ENCODE data around the gene TNNT3.

Gene TNNT3

DNA sequence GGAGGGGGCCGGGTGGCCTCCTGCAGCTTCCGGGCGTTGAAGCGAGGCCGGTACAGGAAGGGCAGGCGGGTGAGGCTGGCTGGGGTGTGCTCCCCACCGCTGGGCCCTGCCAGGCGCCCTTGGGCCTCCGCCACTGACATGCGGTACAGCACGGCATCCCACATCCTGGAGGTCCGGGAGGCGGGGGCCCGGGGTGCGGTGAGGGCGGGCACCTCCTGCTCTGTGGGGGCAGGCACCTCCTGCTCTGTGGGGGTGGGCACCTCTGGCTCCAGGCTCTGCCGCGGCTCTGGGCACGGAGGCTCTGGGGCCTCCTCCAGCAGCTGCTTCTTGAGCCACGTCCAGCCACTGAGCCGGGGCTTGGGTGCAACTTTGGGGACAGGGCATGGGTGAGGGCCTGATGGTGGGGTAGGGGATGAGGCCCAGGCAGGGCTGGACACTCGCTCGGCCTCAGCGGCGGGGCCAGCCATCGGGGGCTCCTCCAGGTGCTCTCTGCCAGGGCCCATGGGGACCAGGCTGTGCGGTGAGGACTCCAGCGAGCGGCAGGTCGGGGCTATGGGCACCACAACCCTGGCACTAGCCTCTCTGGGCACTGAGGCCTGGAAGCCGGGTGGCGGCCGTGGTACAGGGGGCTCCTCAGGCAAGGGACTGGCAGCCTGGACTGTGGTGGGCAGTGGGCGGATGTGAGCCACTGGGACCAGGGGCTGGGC, 30.1 kb upstream of the TNNT3 start:
- Mint-ChIP-seq H3K27ac (peak overlapping the region; percentile 49), H3K4me3 (peak overlapping the region; percentile 19), H3K4me1 (peaks cover 30% of the 10 kb centered on the region), H3K9me3 (no peaks in the 10 kb centered on the region), H3K27me3 (no peaks in the 10 kb centered on the region), H3K36me3 (peaks cover 2% of the 10 kb centered on the region)

DNA sequence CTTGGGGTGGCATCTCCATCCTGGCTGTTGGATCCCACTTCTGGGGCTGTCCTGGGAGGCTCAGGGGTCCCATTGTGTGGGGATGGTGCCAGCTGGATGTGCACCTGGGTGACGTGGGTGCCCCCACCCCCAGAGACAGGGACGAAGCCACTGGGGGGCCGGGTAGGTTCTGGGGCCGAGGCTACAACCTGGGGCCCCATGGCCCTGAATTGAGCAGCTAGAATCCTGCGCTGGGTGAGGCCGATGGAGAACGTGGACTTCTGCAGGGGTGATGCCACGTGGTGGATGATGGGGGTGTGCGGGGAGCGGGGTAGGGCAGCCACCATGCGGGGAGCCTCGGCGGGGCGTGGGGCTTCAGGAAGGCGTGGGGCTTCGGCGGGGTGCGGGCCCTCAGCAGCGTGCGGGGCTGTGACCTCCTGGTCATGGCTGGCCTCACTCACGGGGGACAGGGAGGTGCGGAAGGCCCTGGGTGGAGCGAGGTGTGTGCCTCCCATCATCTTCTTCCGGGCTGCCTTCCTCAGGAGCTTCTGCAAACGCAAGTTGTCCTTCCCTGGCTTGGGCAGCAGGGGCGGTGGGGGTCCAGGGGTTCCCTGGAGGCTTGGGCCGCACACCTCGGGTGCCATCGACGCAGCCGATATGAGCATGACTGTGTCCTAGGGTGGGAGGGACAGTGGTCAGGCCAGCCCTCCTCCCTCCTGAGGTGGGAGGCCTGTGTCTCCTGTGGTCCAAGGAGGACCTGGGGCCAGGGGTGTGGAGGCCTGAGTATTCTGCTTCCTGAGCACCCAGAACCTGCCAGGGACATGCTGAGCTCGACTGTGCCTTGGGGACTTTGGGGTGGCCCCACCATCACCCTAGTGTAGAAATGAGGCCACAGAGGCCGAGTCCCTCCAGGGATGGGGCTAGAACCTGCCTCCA, 29.3 kb upstream of the TNNT3 start:
- Mint-ChIP-seq H3K4me1 (peaks cover 30% of the 10 kb centered on the region), H3K4me3 (peak overlapping the region; percentile 45), H3K27ac (peak overlapping the region; percentile 42), H3K27me3 (no peaks in the 10 kb centered on the region), H3K36me3 (peaks cover 2% of the 10 kb centered on the region), H3K9me3 (no peaks in the 10 kb centered on the region)

DNA sequence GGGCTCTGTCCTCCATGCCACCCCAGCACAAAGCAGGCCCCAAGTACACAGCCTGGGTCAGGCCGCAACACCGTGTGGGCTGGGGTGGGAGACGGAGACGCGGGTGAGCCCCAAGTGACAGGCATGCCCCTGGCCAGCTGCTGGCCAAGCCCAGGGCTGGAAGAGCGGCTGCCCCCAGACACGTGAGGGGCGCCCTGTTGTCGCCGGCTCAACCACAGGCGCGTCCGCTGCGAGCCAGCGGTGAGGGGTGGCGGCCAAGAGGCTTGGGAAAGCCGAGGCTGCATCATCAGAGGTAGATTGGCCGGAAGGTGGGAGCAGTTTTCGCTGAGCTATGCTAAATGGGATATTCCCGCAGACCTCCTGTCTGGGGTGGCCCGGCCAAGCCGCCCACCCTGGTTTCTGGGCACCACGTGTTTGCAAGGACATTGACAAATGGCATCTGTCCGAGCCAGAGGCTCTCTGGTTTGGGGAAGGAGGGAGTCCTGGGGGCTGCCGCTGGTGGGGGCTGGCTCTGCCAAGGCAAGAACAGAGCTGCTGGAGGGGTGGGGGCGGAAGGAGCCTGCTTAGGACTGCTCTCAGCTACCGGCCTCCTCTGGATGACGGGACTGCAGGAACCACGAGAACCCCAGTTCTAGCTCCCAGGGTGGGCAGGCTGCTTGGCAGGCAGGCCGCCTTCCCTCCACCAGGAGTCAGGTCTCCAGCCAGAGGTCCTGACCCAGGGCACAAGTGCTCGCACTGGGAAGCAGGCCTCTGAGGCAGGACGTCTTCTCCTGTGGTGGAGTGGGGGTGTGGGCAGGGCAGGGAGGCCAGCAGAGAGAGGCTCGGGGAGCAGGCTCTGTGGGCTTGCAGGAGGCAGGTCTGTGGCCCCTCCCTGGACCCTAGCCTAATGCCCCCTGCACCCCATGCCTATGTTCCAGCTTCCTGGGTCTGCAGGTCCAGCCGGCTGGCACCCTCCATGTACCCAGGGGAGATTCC, 28.4 kb upstream of the TNNT3 start:
- peak overlapping the region; percentile 42 for H3K27ac Mint-ChIP-seq
- no peaks in the 10 kb centered on the region for H3K27me3 Mint-ChIP-seq
- H3K4me3 Mint-ChIP-seq = peak overlapping the region; percentile 58

DNA sequence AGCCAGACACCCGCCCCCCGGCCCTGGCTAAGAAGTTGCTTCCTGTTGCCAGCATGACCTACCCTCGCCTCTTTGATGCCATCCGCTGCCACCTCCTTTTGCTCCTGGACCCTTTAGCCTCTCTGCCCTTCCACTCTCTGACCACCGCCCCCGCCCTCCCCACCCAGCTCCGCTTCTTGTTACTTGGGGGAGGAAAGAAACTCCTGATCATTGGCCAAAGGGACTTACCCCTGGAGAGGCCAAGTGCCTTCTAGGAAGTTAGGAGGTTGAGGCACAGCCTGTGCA, 27.7 kb upstream of the TNNT3 start, which contains the start of gene PRR33:
Gene PRR33, minus strand, starts transcription at position 65 of the 285 bp plus-strand sequence. CDS start 1,311 bp downstream, outside the sequence.
- Mint-ChIP-seq H3K27me3 (no peaks in the 10 kb centered on the region), H3K9me3 (no peaks in the 10 kb centered on the region), H3K27ac (peak within 1 kb of the TSS; percentile 17), H3K4me1 (peaks cover 30% of the 10 kb centered on the region), H3K4me3 (peak within 1 kb of the TSS; percentile 58), H3K36me3 (peaks cover 2% of the 10 kb centered on the region)

More for the DNA sequence above, 28.4 kb upstream of the TNNT3 start:
- no peaks in the 10 kb centered on the region for H3K9me3 Mint-ChIP-seq
- H3K36me3 Mint-ChIP-seq = peaks cover 2% of the 10 kb centered on the region
- H3K4me1 Mint-ChIP-seq = peaks cover 30% of the 10 kb centered on the region

DNA sequence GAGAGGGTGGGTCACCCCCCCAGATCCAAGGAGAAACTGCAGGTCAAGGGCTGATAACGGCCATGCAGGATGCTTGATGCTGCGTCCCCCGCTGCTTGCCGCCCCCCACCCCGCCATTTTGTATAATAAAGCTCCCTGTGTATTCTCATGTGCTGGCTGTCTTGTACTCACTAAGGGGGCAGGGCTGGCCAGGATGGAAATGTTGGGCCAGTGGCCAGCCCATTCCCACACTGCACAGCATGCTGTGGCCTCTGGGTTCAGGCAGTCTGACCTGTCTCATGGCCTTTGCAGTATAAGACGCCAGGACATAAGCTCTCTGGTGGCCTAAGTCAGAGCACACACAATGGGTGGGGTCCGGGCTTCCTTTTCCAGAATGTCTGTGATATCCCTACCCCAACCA, 27.4 kb upstream of the TNNT3 start:
- peaks cover 2% of the 10 kb centered on the region for H3K36me3 Mint-ChIP-seq
- peaks cover 30% of the 10 kb centered on the region for H3K4me1 Mint-ChIP-seq
- no peaks in the 10 kb centered on the region for H3K27me3 Mint-ChIP-seq
- no peak overlapping the region for H3K27ac Mint-ChIP-seq
- H3K4me3 Mint-ChIP-seq = no peak overlapping the region
- no peaks in the 10 kb centered on the region for H3K9me3 Mint-ChIP-seq

DNA sequence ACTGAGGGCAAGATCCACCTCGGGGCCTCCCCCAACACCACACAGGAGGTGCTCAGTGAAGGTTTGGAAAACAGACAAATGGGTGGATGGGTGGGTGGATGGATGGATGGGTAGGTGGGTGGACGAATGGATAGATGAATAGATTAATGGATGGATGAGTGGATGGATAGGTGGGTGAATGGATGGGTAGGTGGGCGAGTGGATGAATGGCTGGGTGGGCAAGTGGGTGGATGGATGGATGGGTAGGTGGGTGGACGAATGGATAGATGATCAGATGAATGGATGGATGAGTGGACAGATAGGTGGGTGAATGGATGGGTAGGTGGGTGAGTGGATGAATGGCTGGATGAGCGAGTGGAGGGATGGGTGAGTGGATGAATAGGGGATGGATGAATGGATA, 26.9 kb upstream of the TNNT3 start:
- H3K4me3 Mint-ChIP-seq = no peak overlapping the region
- H3K9me3 Mint-ChIP-seq = no peaks in the 10 kb centered on the region
- H3K4me1 Mint-ChIP-seq = peaks cover 30% of the 10 kb centered on the region
- H3K27ac Mint-ChIP-seq = no peak overlapping the region
- peaks cover 2% of the 10 kb centered on the region for H3K36me3 Mint-ChIP-seq
- no peaks in the 10 kb centered on the region for H3K27me3 Mint-ChIP-seq

DNA sequence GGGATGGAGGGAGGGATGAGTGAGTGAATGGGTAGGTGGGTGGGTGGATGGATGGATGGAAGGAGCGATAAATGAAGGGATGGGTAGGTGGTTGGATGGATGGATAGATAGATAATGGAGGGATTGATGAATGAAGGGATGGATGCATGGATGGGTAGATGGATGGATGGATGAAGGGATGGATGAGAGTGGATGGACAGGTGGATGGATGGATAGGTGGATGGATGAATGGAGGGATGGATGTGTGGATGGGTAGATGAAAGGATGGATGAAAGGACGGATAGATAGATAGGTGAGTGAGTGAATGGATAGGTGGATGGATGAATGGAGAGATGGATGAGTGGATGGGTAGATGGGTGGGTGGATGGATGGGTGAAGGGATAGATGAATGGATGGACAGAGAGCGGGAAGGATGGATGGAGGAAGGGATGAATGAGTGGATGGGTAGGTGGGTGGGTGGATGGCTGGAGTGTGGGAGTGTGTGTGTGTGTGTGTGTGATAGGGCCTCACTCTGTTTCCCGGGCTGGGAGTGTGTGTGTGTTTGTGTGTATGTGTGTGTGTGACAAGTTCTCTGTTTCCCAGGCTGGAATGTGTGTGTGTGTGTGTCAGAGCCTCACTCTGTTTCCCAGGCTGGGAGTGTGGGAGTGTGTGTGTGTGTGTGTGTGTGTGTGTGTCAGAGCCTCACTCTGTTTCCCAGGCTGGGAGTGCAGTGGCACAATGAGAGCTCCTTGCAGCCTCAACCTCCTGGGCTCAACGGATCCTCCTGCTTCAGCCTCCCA, 25.7 kb upstream of the TNNT3 start:
- peak overlapping the region; percentile 2 for H3K27ac Mint-ChIP-seq
- H3K4me1 Mint-ChIP-seq = peaks cover 24% of the 10 kb centered on the region
- peaks cover 2% of the 10 kb centered on the region for H3K36me3 Mint-ChIP-seq

DNA sequence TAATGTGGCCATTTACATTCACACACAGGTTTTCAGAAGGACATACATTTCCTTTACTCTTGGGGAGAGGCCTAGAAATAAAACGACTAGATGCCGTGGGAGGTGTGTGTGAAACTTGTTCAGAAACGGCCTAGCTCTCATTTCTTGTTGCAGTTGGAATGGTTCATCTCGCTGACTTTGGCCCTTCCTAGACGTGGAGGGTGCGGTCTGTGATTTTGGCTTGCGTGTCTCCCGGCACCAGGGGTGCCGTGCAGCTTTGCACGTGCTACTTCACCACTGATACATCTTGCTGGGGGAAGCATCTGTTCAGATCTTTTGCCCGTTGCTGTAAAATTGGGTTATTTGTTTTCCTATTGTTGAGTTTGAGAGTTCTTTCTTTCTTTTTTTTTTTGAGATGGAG, 24.7 kb upstream of the TNNT3 start:
- Mint-ChIP-seq H3K27me3 (no peaks in the 10 kb centered on the region), H3K4me3 (no peak overlapping the region), H3K9me3 (no peaks in the 10 kb centered on the region), H3K27ac (no peak overlapping the region), H3K4me1 (peaks cover 21% of the 10 kb centered on the region), H3K36me3 (peaks cover 2% of the 10 kb centered on the region)

More for the DNA sequence above, 25.7 kb upstream of the TNNT3 start:
- H3K9me3 Mint-ChIP-seq = no peaks in the 10 kb centered on the region
- no peak overlapping the region for H3K4me3 Mint-ChIP-seq
- no peaks in the 10 kb centered on the region for H3K27me3 Mint-ChIP-seq

DNA sequence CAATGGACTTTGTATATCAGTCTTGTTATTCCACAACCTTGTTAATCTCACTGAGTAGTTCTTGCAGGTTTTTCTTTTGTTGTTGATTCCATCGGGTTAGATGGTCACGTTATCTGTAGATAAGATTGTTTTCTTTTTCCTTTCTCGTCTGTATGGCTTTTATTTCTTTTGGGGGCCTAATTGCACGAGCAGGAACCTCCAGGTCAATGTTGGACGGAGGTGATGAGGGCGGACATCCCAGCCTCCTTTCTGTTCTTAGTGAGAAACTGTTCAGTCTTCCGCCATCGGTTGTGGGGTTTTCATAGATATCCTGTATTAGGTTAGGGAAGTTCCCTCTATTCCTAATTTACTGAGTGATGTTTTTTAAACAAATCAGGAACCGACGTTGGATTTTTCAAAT, 23.0 kb upstream of the TNNT3 start:
- Mint-ChIP-seq H3K4me3 (no peak overlapping the region), H3K27ac (no peak overlapping the region)

DNA sequence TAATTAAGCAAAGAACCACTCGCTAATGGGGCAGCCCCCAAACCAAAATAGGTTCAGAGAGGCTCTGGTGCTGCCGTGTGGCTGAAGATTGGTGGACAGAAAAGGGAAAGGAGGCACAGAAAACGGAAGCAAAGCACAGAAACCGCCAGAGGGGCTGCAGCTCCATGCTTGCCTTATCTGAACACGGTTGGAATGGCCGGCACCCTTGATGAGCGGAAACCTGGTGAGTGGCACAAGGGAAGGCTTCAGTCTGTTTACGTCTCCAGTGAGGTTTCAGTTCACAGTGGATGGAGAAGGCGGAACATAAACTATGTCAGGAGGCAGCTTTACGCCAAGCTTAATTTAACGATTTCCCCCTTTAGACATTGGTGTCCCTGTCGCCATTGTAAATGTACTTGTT, 22.6 kb upstream of the TNNT3 start:
- H3K9me3 Mint-ChIP-seq = no peaks in the 10 kb centered on the region
- H3K4me3 Mint-ChIP-seq = no peak overlapping the region

More for the DNA sequence above, 23.0 kb upstream of the TNNT3 start:
- Mint-ChIP-seq H3K36me3 (peaks cover 2% of the 10 kb centered on the region), H3K27me3 (no peaks in the 10 kb centered on the region), H3K4me1 (peaks cover 16% of the 10 kb centered on the region), H3K9me3 (no peaks in the 10 kb centered on the region)

DNA sequence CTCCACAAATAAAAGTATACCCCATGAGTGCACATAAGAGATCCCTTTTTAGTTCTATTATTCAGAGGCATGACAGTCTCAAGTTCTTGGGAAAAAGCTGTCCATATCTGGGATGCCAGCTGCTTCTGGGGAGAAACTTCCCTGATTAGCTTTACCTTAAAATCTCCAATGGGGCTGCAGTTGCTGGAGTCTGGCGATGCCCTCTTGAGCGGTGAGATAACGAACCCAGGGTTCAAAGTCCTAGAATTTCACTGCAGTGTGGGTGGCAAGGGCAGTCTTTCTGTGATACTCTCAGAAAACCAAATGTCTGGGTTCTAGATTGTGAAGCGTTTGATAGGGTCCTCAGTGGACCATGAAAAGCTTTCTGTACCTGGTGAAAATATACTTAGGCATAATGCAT, 20.4 kb upstream of the TNNT3 start:
- Mint-ChIP-seq H3K4me3 (no peak overlapping the region), H3K36me3 (no peaks in the 10 kb centered on the region), H3K27me3 (no peaks in the 10 kb centered on the region), H3K4me1 (no peaks in the 10 kb centered on the region), H3K9me3 (no peaks in the 10 kb centered on the region), H3K27ac (no peak overlapping the region)

More for the DNA sequence above, 22.6 kb upstream of the TNNT3 start:
- Mint-ChIP-seq H3K27me3 (no peaks in the 10 kb centered on the region), H3K36me3 (peaks cover 2% of the 10 kb centered on the region), H3K27ac (no peak overlapping the region), H3K4me1 (peaks cover 14% of the 10 kb centered on the region)

DNA sequence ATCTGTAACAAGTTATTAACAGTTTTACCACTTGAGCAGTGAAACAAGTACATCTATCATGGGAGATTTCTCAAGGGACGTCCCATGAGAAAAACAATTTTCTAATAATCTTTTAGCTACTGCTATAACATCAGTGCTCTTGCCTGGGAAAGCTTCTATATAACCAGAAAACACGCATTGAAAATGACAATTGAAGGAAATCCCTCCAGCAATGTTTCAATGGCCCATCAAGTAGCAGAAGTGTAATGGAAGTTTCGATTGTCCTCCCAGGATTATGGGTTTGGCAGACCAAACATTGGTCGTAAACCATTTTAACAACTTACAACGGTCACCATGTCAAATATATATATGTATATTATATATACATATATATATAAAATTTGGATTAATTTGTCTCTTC, 19.8 kb upstream of the TNNT3 start:
- Mint-ChIP-seq H3K9me3 (no peaks in the 10 kb centered on the region), H3K27ac (no peak overlapping the region), H3K4me3 (no peak overlapping the region), H3K27me3 (no peaks in the 10 kb centered on the region), H3K4me1 (no peaks in the 10 kb centered on the region), H3K36me3 (no peaks in the 10 kb centered on the region)

DNA sequence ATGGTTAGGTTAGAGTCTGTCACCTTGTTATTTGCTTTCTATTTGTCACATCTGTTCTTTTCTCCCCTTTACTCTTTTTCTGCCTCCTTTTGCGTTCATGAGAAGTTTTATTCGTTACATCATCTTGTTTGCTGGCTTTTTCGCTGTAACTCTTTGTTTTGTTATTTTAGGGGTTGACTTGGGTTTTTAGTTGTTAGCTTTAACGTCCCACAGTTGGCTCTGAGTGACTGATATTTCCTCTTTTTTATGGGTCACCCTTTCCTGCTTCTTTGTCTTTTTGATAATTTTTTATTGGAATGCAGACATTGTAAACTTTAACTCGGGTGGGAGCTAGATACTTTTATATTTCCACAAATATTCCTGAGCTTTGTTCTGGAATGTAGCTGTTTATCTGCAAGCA, 13.3 kb upstream of the TNNT3 start:
- no peaks in the 10 kb centered on the region for H3K4me1 Mint-ChIP-seq
- H3K27me3 Mint-ChIP-seq = peaks cover 5% of the 10 kb centered on the region
- no peak overlapping the region for H3K4me3 Mint-ChIP-seq
- H3K27ac Mint-ChIP-seq = no peak overlapping the region
- H3K9me3 Mint-ChIP-seq = no peaks in the 10 kb centered on the region
- H3K36me3 Mint-ChIP-seq = no peaks in the 10 kb centered on the region

DNA sequence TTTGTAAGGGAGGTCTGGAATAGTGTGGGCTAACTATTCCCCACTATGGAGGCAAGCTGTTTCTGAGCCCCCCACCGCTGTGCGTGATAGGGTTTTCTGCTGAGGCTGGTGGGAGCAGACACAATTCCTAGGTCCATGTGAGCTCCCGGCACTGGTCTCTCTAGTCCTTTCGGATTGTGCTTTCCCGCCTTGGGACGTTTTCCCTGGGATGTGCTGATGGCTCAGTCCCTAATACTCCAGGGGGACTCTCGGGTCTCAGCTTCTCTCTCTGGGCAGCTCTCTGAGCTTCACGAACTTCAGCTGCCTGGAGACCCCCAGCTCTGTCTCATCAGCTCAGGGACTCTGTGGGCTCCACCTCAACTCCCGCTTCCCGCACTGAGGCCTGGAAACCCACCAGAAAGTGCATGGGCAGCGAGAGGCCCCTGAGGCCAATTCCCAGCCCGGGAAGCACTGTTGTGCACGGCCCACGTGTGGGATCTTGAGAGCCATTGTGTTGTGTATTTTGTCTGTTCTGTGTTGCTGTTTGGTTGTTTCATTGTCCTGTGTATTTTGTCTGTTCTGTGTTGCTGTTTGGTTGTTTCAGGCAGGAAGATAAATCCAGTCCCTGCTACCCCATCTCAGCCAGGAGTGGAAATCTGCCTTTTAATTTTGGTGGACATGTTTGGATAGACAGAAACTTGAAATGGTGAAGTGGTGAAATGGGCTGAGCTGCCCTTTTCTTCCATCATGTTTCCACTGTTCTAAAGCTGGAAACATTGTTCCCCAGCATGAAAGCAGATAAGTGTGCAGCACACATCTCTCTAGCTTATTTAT, 12.7 kb upstream of the TNNT3 start:
- peaks cover 5% of the 10 kb centered on the region for H3K27me3 Mint-ChIP-seq
- H3K9me3 Mint-ChIP-seq = no peaks in the 10 kb centered on the region
- H3K4me3 Mint-ChIP-seq = no peak overlapping the region

More for the DNA sequence above, 12.7 kb upstream of the TNNT3 start:
- H3K4me1 Mint-ChIP-seq = no peaks in the 10 kb centered on the region
- no peaks in the 10 kb centered on the region for H3K36me3 Mint-ChIP-seq
- H3K27ac Mint-ChIP-seq = no peak overlapping the region
